Sigmoid colon (tissue), 4 donors: ENCODE measurements around the gene PUS7.

Experiments used
- CTCF ChIP-seq, 4 experiments: fragments of 450-650 bp in 3 of 4; fragments of 200-600 bp in 1 of 4; IDR thresholded peaks; one replicate each; pipeline ENCODE4 v1.5.1; 2016 to 2019; ENCODE audit warnings: antibody characterized with exemption in 4 of 4, mild to moderate bottlenecking in 3 of 4, moderate library complexity in 2 of 4
- EP300 ChIP-seq, 4 donors: sonication (generic); formaldehyde crosslinking; IDR thresholded peaks; one replicate each; pipeline ENCODE4 v1.6.1; 2017; ENCODE audit warnings: antibody characterized with exemption in 4 of 4
- POLR2A ChIP-seq, 2 donors: fragments of 450-650 bp; IDR thresholded peaks; one replicate each; pipeline ENCODE4 v1.6.1; 2016; ENCODE audit warnings: antibody characterized with exemption in 2 of 2, mild to moderate bottlenecking in 2 of 2, moderate library complexity in 2 of 2
- POLR2AphosphoS5 ChIP-seq, 4 donors: sonication (generic); formaldehyde crosslinking; IDR thresholded peaks; one replicate each; pipeline ENCODE4 v1.6.1; 2017; ENCODE audit warnings: antibody characterized with exemption in 4 of 4

GRCh38 chr7:105426606-105427146 is 95.4 kb downstream of the PUS7 start:
- TF ChIP-seq POLR2A (IDR thresholded peaks at IDR 0.05): no peak
- TF ChIP-seq EP300 (IDR thresholded peaks at IDR 0.05): no peak
- no peak for TF ChIP-seq CTCF (IDR thresholded peaks at IDR 0.05)
- TF ChIP-seq POLR2AphosphoS5 (IDR thresholded peaks at IDR 0.05): no peak
